NCI-H446 (cell line): ENCODE measurements around the gene HILPDA.

Experiments used
- DNase-seq, 2 experiments: peaks; one replicate each; lab custom pipeline; 2025; lab: John Stamatoyannopoulos, UW

Gene HILPDA

GRCh38 chr7:128455543-128456254 is at the start of gene HILPDA:
Gene HILPDA (plus strand): TSS chr7:128455878. CDS start chr7:128457269, 1,391 bp downstream.
- peak; percentile 33 to 93 for DNase-seq

GRCh38 chr7:128406314-128407232 is 49.1 kb upstream of the HILPDA start:
- no peak for DNase-seq

GRCh38 chr7:128407233-128407589 is 48.5 kb upstream of the HILPDA start:
- DNase-seq, result no peak

- DNase-seq, result no peak
These were observed 47.6 kb upstream of the HILPDA start for GRCh38 chr7:128407751-128408708.

- peak in 1 of 2 experiments; percentile 20 for DNase-seq
These were observed 46.7 kb upstream of the HILPDA start for GRCh38 chr7:128408709-128409595.

- peak in 1 of 2 experiments; percentile 66 for DNase-seq
These were observed 45.9 kb upstream of the HILPDA start, which contains the start of gene IMPDH1 for GRCh38 chr7:128409596-128410450. Gene IMPDH1 (minus strand): TSS chr7:128409982. CDS start chr7:128409901, 81 bp downstream.

GRCh38 chr7:128410451-128410753 is 45.3 kb upstream of the HILPDA start:
- no peak for DNase-seq

GRCh38 chr7:128415217-128415785 is 40.4 kb upstream of the HILPDA start:
- no peak for DNase-seq

GRCh38 chr7:128417071-128417470 is 38.6 kb upstream of the HILPDA start:
- DNase-seq, result no peak

GRCh38 chr7:128419257-128419656 is 36.4 kb upstream of the HILPDA start:
- DNase-seq, result no peak

GRCh38 chr7:128420773-128421172 is 34.9 kb upstream of the HILPDA start:
- no peak for DNase-seq

- no peak for DNase-seq
These were observed 34.3 kb upstream of the HILPDA start for GRCh38 chr7:128421384-128421783.

- DNase-seq, result no peak
These were observed 33.6 kb upstream of the HILPDA start for GRCh38 chr7:128422037-128422436.

GRCh38 chr7:128422842-128423241 is 32.8 kb upstream of the HILPDA start:
- peak; percentile 53 to 68 for DNase-seq

GRCh38 chr7:128424686-128425275 is 30.9 kb upstream of the HILPDA start:
- DNase-seq, result no peak

- peak in 1 of 2 experiments; percentile 61 for DNase-seq
These were observed 29.8 kb upstream of the HILPDA start for GRCh38 chr7:128425850-128426249.

- peak; percentile 25 to 75 for DNase-seq
These were observed 28.3 kb upstream of the HILPDA start for GRCh38 chr7:128427289-128427891.

GRCh38 chr7:128430207-128430606 is 25.5 kb upstream of the HILPDA start:
- no peak for DNase-seq

- DNase-seq, result no peak
These were observed 24.5 kb upstream of the HILPDA start for GRCh38 chr7:128431221-128431620.
